ENCODE results near the gene POLR2J2. TPM values are rescaled to one million over a fixed set of nuclear protein-coding genes. Genes with fewer than 3 reads are reported as not detected.

The POLR2J2 gene
- total RNA-seq = not detected in 2 replicates

DNA sequence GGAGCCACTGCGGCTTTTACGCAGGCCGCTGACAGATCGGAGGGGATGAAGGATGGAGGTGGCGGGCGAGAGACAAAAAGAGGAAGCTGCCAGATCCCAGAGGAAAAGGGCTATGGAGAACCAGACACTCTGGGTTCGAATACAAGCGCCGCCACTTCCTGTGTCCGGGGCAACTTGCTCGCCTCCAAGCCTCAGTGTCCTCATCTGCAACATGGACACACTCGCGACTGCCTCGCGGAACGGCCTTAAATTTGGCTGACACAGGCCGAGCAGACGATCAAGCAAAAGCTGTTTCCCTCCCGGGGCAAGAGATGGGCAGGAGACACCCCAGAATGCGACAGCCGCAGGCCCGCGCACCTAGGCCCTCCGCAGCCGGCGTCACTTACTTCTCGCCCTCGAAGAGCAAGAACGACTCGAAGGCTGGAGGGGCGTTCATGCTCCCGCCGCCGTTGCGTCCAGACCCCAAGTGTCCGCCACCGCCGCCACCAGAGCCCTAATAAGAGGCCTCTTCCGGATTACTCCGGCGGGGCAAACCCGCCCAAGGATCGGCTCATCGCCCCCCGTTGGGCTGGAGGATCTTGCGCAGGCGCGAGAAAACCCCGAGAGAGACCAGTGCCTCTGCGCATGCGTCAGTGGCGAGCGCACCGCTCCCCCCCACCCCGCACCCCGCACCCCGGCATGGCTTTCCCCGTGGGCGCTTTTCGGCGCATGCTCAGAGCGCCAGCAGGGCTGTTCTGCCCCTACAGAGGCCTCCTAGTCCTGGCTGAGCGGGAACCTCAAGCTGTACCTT is at the start of gene POLR2J2:
POLR2J2 (minus strand) TSS at position 498 of the 790 bp plus-strand sequence; CDS start at position 436, 62 bp downstream.

DNA sequence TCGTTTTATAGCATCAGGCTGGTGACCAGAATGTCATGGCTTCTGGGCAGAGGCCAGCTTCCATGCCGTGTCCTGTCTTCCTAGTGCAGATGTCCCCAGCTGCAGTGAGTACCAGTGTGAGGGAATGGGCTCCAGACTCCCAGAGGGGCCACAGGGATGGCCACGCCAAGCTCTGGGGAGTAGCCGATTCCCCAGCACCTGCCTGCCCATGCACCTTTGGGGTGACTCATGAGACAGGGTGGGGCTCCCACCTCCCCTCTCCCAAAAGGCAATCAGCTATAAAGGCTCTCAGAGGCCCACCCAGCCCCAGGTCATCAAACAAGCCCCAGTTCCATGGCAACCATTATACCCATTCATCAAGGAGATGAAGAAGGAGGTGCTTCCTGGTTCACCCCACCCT is 21.5 kb downstream of the POLR2J2 start, which contains the start of gene SPDYE2B:
SPDYE2B (plus strand) TSS at position 396 of the 400 bp plus-strand sequence. CDS start 2,030 bp downstream, outside the sequence.

DNA sequence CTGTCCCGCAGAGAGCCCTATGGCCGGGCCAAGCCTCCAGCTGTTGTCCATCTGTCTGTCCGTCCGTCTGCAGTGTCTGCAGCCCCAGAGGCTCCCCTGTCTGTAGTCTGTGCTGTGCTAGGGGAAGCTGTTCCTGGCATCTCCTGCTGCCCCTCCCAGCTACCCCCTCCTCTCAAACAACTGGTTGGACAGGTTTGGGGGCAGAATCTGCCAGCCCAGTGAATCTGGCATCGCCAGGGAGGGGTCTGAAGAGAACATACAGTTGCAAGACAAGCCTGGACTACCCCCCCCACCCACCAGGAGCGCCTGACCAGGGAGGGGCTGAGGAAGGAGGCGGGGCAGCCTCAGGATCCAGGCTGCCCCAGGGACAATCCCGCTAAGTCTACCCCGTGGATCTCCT is 28.8 kb downstream of the POLR2J2 start, which contains the start of gene UPK3BL1:
UPK3BL1 (minus strand) TSS at position 101 of the 400 bp plus-strand sequence; CDS start at position 51, 50 bp downstream.

DNA sequence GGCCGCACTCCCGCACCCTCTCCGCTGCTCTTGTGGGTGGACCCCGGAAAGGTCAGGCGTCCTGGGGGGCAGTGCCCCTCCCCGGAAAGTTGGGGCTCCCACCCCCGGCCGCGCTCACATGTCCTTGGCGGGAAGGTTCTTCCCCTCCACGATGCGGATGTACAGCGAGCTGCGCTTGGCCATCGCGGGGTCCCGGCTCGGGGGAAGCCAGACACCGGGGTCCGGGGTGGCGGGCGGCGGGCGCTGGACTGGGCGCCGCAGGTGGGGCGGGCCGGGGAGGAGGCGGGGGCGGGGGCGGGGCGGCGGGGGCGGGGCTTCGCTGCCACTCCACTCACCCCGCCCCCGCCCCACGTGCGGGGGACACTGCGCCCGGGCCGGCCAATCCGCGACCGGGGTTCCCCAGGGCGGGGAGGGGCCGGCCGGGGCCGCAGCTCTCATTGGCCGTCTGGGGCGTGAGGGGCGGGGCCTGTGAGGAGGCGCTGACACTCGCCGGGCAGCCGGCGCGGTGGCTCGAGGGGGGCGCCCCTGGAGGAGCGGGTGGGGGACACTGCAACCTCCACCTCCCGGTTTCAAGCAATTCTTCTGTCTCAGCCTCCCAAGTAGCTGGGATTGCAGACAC is 54.8 kb downstream of the POLR2J2 start, which contains the start of gene RASA4:
RASA4 (minus strand) TSS at position 250 of the 619 bp plus-strand sequence; CDS start at position 183, 67 bp downstream.

Other genes starting within 250 kb of the POLR2J2 start
- 65.9 and 82.4 TPM in 2 replicates for gene ORAI2, start 238.1 kb downstream of the POLR2J2 start, total RNA-seq
- gene ALKBH4, start 206.8 kb downstream of the POLR2J2 start, total RNA-seq = 10.7 and 12.1 TPM in 2 replicates
- gene LRWD1, start 206.7 kb downstream of the POLR2J2 start, total RNA-seq = 13.2 and 14.6 TPM in 2 replicates
- gene POLR2J, start 192.7 kb downstream of the POLR2J2 start, total RNA-seq = 28.8 and 38.4 TPM in 2 replicates
- gene RASA4B, start 153.9 kb downstream of the POLR2J2 start, total RNA-seq = 3.3 and 4.6 TPM in 2 replicates
- 0.67 and 1.6 TPM in 2 replicates for gene UPK3BL2, start 128.0 kb downstream of the POLR2J2 start, total RNA-seq
- gene SPDYE2, start 120.4 kb downstream of the POLR2J2 start, total RNA-seq = not detected in 2 replicates
- 12.4 and 16.2 TPM in 2 replicates for gene POLR2J3, start 99.1 kb downstream of the POLR2J2 start, total RNA-seq
- 13.1 and 13.3 TPM in 2 replicates for gene RASA4, start 54.9 kb downstream of the POLR2J2 start, total RNA-seq
- gene UPK3BL1, start 28.9 kb downstream of the POLR2J2 start, total RNA-seq = 6.1 and 9.5 TPM in 2 replicates
- gene SPDYE2B, start 21.3 kb downstream of the POLR2J2 start, total RNA-seq = not detected in 2 replicates
- 11.5 and 12.5 TPM in 2 replicates for gene FAM185A, start 77.3 kb upstream of the POLR2J2 start, total RNA-seq
- 2.1 and 3.3 TPM in 2 replicates for gene LRRC17, start 241.3 kb upstream of the POLR2J2 start, total RNA-seq

Measured in mammary microvascular endothelial cell (primary cell).